ENCODE results near the gene PACSIN3. TPM values are rescaled to one million over a fixed set of nuclear protein-coding genes. Genes with fewer than 3 reads are reported as not detected.
A peak's percentile ranks its signal among the peaks of the same experiment; 100 is the strongest.

The PACSIN3 gene
- total RNA-seq, 1 donor from 2014 or later, result 97.1 TPM

DNA sequence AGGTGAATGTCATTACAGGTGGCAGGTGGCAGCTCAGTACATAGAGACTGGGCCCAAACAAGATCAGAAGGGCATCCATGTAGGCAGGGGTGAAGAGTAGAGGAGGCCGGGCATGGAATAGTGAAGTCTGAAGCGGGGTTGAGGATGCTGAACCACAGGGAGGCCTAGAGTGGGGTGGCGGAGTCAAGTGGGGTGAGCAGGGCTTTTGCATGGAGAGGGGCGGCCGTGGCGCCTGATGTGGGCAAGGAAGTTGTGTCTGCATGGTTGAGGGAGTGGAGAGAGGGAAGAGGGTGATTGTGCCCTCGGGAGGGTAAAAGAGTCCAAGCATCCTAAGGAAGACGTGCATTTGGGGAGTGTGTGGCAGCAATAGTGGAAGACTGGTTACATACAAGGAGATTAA is 42.9 kb upstream of the PACSIN3 start:
- no peak overlapping the region for H3K4me3 ChIP-seq (ENCODE audit: low read depth, low read length)
- DNase-seq (ENCODE audit: low read depth), result no peak
- H3K36me3 ChIP-seq (ENCODE audit: control insufficient read depth, insufficient read depth, low read length), result peaks cover 9% of the 10 kb centered on the region
- no peaks in the 10 kb centered on the region for H3K27me3 ChIP-seq (ENCODE audit: control insufficient read depth, insufficient read depth, low read length)
- no peak for FAIRE-seq
- TF ChIP-seq, protein P1, sequence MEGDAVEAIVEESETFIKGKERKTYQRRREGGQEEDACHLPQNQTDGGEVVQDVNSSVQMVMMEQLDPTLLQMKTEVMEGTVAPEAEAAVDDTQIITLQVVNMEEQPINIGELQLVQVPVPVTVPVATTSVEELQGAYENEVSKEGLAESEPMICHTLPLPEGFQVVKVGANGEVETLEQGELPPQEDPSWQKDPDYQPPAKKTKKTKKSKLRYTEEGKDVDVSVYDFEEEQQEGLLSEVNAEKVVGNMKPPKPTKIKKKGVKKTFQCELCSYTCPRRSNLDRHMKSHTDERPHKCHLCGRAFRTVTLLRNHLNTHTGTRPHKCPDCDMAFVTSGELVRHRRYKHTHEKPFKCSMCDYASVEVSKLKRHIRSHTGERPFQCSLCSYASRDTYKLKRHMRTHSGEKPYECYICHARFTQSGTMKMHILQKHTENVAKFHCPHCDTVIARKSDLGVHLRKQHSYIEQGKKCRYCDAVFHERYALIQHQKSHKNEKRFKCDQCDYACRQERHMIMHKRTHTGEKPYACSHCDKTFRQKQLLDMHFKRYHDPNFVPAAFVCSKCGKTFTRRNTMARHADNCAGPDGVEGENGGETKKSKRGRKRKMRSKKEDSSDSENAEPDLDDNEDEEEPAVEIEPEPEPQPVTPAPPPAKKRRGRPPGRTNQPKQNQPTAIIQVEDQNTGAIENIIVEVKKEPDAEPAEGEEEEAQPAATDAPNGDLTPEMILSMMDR (IDR thresholded peaks at IDR 0.05; ENCODE audit: insufficient read depth, low read length, severe bottlenecking), result no peak

DNA sequence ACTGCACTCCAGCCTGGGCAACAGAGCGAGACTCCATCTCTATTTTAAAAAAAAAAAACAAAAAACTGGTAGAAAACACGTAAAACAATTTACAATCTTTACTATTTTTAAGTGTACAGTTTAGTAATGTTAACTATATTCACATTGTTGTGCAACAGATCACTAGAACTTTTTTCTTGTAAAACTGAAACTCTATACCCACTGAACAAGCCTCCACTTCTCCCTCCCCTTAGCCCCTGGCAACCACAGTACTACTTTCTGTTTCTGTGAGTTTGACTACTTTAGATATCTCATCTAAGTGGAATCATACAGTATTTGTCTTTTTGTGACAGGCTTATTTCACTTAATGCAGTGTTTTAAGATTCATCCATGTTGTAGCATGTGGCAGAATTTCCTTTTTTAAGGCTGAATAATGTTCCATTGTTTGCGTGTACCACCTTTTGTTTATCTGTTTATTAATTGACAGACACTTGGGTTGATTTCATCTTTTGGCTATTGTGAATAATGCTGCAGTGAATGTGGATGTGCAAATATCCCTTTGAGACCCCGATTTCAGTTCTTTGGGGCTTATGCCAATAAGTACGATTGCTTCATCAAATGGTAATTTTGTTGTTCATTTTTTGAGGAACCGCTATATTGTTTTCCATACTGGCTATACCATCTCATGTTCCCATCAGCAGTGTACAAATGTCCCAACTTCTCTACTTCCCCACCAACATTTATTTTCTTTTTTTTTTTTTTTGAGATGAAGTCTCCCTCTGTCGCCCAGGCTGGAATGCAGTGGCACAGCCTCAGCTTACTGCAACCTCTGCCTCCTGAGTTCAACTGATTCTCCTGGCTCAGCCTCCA is 39.5 kb upstream of the PACSIN3 start:
- Histone ChIP-seq H3K27me3 (ENCODE audit: control insufficient read depth, insufficient read depth, low read length) (no peaks in the 10 kb centered on the region), H3K4me3 (ENCODE audit: low read depth, low read length) (no peak overlapping the region), H3K36me3 (ENCODE audit: control insufficient read depth, insufficient read depth, low read length) (peaks cover 10% of the 10 kb centered on the region)
- FAIRE-seq, result no peak
- DNase-seq (ENCODE audit: low read depth), result no peak
- TF ChIP-seq, protein P1 (IDR thresholded peaks at IDR 0.05; ENCODE audit: insufficient read depth, low read length, severe bottlenecking), result no peak

DNA sequence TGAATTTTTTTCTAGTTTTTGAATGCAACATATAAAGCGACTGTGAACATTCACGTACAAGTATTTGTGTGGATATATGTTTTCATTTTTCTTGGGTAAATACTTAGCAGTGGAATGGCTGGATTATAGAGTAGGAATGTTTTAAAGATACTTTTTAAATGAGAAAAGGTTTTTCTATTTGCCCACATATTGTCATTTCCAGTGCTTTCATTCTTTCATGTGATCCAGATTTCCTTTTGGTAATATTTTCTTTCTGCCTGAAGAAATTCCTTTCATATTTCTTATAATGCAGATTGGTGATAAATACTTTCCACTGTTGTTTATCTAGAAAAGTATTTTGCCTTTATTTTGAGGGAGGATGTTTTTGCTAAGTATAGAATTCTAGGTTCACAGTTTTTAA is 36.5 kb upstream of the PACSIN3 start:
- TF ChIP-seq, protein P1 (IDR thresholded peaks at IDR 0.05; ENCODE audit: insufficient read depth, low read length, severe bottlenecking), result no peak
- Histone ChIP-seq H3K27me3 (ENCODE audit: control insufficient read depth, insufficient read depth, low read length) (no peaks in the 10 kb centered on the region), H3K36me3 (ENCODE audit: control insufficient read depth, insufficient read depth, low read length) (peaks cover 13% of the 10 kb centered on the region), H3K4me3 (ENCODE audit: low read depth, low read length) (no peak overlapping the region)
- DNase-seq (ENCODE audit: low read depth) (no peak), FAIRE-seq (no peak)

DNA sequence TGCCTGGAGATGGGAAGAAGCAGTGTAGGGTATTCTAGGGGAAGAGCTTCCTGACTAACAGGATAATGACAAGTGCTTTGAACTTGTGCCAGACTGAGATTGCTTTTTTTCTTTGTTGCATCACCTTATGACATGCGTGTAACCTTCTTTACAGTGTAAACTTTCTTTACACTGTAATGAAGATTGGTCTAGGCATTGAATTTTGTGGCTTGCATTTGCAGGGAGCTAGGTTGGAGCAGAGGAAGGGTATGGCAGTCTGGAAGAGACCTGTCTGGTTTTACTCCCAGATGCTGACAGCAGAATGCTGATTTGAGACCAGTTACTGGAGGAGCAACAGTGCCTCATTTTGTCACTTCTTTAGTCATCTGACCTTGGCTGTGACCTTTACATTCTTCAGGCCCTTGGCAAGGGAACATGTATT is 34.2 kb upstream of the PACSIN3 start:
- DNase-seq (ENCODE audit: low read depth), result peak; percentile 69
- Histone ChIP-seq H3K36me3 (ENCODE audit: control insufficient read depth, insufficient read depth, low read length) (peaks cover 11% of the 10 kb centered on the region), H3K4me3 (ENCODE audit: low read depth, low read length) (no peak overlapping the region), H3K27me3 (ENCODE audit: control insufficient read depth, insufficient read depth, low read length) (no peaks in the 10 kb centered on the region)
- TF ChIP-seq, protein P1 (IDR thresholded peaks at IDR 0.05; ENCODE audit: insufficient read depth, low read length, severe bottlenecking), result no peak
- no peak for FAIRE-seq

DNA sequence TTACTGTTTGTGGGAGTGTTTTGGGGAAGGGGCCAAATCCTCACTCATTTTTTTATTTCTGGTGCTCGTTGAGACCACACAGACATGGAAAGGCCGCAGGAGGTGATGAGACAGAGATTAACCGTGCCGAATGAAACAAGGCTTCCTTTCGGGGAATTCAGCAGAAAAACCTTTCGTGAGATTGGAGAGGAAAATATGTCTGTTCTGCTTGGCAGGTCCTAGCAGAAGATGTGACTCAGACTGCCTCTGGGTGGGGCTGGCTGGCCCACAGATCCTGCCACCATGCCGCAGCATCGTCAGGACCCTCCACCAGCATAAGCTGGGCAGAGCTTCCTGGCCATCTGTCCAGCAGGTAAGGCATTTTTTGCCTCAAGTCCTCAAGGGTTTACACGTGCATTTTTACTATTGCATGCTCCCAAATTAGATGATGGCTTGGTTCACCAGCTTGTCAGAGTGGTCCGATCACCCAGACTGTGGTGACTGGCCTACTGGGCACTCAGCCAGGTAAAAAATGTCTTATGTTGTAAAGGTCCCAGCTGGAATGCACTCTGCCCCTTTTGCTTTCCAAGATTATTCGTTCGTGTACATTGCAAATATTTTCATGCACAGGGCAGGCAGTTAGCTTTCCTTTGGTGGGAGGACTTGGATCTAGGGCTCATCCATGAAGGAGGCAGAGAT is 30.0 kb upstream of the PACSIN3 start:
- TF ChIP-seq, protein P1 (IDR thresholded peaks at IDR 0.05; ENCODE audit: insufficient read depth, low read length, severe bottlenecking), result no peak
- DNase-seq (ENCODE audit: low read depth), result peak; percentile 84
- Histone ChIP-seq H3K36me3 (ENCODE audit: control insufficient read depth, insufficient read depth, low read length) (peaks cover 5% of the 10 kb centered on the region), H3K4me3 (ENCODE audit: low read depth, low read length) (peak overlapping the region; percentile 57), H3K27me3 (ENCODE audit: control insufficient read depth, insufficient read depth, low read length) (no peaks in the 10 kb centered on the region)
- FAIRE-seq, result no peak

All from bronchial epithelial cell (primary cell).